Amniotic stem cell (primary cell): ENCODE data around the gene MYO18B.
A peak's percentile ranks its signal among the peaks of the same experiment; 100 is the strongest.

Experiments
- DNase-seq: peaks from one replicate; lab custom pipeline; 2025; lab: John Stamatoyannopoulos, UW

The MYO18B gene

DNA sequence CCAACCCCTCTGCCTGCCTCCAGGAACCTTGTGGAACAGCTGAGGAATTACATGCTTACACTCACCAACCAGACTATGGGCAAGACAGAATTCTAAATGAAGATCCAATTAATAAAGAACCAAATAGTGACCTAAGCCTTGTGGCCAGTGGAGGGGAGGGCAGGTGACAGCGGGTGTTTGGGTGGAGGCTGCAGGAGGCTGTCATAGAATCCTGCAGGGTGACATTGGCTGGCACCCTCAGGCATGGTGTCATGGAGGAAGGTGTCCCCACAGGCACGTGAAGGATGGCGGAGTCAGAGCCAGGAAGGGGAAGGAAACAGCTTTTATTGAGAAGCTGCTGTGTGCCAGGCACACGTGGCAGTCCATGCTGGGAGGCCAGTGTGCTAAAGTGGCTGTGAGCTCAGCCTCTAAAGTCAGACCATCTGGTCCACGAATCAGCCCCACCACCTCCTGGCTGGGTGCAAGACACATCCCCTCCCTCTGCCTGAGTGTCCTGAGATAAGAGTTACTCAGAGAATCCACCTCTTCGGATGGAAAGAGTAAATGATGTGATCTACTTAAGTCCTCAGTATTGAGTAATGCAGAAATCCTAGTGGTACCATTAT, 8.7 kb downstream of the MYO18B start:
- DNase-seq, result no peak

DNA sequence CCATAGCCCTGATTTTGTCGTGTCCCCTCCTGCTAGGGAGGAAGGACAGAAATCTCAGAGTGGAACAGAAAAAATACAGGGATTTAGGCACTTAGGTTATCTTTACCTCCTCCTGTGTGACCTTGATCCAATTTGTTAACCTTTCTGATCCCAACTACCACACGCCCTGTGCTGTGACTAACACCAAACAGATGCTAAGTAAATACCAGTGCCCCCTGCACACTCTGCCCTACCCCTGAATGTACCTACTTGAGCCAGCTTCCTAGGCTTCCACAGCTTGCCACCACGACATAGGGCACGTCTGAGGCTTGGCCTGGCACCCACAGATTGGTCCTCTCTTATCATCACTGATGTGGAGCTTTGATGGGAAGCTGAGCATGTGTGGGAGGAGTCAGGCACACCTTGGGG, 9.2 kb downstream of the MYO18B start:
- no peak for DNase-seq

DNA sequence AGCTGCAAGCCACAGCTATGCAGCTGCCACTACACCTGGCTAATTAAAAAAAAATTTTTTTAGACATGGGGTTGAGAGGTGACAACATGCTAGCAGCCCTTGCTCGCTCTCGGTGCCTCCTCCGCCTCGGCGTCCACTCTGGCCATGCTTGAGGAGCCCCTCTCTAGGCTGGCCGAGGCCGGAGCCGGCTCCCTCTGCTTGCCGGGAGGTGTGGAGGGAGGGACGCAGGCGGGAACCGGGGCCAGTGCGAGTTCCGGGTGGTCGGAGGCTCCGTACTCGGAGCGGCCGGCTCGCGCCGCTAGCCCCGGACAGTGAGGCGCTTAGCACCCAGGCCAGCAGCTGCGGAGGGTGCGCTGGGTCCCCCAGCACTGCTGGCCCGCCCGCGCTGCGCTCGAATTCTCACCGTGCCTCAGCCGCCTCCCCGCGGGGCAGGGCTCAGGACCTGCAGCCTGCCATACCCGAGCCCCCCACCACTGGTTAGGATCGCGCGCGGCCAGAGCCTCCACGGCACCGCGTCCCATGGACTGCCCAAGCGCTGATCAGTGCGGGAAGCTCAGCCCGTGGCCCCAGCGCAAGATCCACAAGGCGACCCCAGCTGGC, 10.7 kb downstream of the MYO18B start:
- no peak for DNase-seq

DNA sequence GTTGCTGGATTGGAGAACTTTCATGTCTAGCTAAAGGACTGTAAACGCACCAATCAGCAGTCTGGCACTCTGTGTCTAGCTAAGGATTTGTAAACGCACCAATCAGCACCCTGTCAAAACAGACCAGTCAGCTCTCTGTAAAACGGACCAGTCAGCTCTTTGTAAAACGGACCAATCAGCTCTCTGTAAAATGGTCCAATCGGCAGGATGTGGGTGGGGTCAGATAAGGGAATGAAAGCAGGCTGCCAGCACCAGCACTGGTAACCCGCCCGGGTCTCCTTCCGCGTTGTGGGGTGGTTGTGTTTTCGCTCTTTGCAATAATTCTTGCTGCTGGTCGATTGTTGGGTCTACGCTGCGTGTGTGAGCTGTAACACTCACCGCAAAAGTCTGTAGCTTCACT, 11.3 kb downstream of the MYO18B start:
- no peak for DNase-seq

DNA sequence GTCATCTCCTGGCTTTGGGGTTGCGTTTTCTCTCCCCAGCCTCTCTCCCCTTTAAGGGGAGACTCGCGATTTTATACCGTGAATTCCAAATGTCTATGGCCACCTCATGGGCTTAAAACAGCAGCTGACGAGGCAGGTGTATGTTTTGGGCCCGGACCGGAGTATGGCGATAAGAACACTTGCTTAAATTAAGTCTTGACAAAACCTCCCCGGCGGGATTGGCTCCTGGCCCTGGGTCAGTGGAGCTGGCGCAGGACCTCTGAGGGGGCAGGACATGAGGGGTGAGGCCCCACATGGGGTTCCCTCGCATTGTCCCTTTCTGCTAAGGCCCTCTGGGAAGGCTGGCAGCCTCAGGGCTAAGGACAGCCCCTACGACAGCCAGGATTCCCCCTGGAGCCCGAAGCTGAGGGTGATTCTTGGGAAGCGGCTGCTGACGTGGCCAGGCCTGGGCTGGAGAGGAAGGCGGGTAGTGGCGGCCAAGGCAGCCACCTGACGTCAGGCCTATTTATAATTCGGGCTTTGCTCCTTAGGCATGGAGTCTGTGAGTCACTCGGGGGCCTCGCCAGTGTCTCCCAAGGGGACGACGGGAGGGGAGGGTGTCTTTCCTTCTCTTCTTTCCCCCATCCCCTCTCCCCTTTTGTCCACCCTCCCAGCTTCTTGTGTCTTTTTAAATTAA, 12.7 kb downstream of the MYO18B start:
- no peak for DNase-seq

DNA sequence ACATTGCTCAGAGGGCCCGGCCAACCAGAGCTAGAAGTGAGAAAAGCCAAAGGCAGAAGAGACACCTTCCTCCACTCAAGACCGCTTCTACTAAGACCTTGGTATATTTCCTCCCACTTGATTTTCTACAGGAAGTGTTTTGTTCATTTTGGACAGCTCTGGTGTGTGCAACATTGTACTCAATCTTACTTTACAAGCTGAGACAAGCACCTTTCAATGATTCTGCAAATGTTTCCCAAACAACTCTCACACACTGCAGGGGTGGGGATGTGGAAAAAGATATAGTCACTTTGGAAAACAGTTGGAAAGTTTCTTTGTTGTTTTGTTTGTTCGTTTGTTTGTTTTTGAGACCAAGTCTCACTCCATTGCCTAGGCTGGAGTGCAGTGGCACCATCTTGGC, 15.7 kb downstream of the MYO18B start:
- DNase-seq, result no peak

DNA sequence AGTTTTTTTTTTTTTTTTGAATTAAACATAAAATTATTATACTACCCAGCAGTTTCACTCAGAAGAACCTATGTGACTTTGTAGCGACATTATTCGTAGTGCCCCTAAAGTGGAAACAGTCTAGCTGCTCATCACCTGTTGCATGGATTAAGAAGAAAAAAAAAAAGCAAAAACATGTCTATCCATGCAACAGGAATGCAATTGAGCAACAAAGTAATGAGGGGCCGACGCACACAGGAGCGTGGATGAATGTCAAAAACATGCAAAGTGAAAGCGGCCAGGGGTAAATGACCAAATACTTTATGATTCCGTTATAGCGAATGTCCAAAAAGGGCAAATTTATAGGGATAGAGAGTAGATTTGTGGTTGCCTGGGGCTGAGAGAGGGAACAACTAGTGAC, 16.3 kb downstream of the MYO18B start:
- DNase-seq, result no peak

DNA sequence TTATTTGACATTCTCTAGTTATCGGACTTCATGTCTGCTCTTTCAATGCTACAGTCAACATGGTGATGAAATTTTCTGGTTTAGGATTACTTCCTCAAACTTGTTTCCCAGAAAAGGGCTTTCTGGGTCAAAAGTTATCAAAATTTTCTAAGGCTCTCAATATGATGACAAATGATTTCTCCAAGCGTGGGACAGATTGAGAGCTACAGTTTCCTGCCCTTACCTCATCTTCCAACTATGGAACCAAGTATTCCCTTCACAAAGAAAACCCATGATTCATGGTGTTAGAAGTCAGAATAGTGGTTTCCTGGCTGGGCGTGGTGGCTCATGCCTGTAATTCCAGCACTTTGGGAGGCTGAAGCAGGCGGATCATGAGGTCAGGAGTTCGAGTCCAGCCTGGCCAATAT, 17.8 kb downstream of the MYO18B start:
- peak; percentile 76 for DNase-seq

DNA sequence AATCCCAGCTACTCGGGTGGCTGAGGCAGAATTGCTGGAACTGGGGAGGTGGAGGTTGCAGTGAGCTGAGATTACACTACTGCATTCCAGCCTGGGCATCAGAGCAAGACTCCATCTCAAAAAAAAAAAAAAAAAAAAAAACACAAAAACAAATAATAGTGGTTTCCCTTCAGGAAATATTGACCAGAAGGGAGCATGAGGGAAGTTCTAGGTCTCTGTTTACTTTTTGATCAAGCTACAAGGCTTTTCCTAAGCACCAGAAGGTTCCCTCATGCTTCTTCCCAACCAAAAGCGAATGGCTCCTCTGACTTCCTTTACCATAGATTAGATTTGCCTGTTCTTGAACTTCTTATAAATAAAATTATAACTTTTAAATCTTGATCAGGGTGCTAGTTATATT, 18.3 kb downstream of the MYO18B start:
- no peak for DNase-seq

DNA sequence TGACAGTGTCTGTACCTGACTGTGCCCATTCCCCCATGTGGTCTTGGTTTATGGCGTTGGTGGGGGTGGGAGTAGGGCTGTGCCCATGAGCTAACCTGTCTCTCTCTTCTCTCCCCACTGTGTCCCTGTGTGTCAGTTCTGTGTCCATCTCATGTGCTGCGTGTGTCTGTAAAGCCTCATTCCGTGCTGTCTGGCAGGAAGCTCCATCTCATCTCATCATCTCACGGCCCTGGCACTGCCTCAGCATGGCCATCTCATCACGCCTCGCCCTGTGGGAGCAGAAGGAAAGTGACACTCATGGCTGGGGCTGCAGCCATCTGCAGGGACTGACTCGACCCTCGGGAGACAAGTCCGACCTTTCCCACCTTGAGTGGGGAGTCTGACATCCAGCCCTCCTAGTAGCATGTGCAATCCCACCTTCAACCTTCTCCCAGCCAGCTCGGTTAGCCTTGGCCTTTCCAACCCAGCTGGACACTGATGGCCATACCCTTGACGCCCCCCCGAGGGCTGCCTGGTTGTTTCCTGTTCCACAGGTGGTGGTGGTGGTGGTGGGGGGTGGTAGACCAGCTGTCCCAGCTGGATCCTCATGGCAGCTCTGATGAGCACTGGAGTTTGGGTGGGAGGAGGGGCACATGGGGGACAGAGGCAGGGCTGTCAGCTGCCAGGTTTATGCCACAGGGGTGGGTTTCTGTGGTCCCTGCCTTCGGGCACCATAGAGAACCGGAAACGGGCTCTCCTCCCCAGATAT, 19.0 kb downstream of the MYO18B start:
- DNase-seq, result no peak

DNA sequence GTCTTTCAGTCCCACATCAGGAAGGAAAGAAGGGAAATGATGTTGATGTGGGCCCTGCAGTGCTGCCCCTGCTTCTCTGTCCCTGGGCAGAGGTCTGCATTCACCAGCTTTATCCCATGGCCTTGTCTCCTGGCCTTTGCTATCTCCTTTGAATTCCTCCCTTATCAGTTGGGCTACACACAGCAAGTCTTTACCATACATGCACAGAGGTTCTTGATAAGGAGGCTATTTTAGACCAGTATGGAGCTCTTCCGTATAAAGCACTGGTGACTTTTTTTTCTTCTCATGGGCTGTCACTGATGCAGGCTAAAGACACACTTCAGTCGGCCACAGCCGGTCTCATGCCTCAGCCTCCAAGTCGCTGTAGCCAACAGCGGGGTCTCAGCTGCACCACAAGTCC, 20.2 kb downstream of the MYO18B start:
- DNase-seq, result no peak

DNA sequence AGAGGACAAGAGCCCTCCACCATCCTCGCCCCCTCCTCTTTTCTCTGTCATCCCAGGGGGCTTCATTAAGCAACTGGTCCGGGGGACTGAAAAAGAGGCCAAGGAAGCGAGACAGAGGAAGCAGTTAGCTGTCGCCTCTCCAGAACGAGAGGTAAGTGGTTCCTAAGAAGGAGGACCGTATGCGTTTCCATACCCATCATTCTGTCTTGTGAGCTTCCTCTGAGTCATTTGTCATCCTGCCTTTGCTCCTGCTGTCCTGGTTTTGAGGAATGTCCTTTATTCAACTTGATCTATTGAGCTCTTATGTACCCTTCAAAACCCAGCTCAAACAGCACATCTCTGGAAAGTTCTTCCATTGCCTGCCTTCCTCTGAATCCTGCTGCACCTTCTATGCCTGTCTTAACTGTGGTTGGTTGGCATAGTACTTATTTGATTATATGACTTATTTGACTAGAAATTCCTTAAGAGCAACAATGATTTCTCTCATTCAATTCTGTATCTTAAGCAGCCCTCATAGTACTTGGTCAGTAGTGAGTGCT, 21.3 kb downstream of the MYO18B start:
- DNase-seq, result no peak

DNA sequence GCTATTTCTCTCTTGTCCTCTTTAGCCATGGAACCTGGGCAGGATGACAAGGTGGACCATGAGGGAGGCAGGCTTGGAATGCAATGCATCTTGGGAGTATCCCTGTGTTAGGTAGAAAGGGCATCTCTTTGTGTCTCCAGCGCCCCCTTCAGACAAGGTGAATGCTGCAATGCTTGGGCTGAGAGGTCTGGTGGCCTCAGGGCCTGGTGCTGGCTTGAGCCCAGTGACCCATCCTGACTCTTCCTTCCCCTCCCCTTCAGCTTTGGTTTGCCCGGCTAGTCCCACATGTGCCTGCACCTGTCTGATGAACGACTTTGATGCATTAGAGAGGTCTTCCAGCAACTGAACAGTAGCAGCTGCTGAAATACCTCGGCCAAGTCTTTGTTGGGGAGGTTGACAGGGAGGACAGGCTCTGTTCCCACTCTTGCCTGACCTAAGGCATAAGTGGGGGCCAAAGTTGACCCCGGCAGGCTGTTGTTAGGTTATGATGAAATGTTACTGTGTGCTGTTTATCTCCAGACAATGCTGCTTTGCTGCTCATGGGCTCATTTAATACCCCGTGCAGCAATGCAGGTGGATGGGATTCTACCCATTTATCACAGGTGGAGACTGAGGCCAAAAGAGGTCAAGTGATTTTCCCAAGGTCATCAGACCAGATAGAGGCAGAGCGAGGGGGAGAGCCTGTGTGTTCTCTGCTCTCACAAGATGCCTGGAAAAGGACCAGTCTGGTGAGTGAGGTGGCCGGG, 22.5 kb downstream of the MYO18B start:
- DNase-seq, result no peak

DNA sequence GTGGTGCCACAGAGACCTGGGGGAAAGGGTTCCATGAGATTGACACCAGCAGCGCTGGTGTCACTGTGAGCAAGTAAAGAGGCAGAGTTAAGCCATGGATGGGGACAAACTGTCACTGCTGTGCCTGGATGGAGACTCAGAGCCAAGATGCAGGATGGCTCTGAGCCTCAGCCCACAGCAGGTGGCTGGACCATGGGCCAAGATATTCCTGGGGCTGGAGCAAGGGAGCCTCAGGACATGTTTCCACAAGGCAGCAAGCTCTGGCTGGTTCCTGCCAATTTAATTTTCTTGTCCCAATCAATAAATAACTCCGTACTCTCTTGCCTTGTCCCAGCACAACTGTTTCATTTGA, 23.0 kb downstream of the MYO18B start:
- DNase-seq, result no peak

DNA sequence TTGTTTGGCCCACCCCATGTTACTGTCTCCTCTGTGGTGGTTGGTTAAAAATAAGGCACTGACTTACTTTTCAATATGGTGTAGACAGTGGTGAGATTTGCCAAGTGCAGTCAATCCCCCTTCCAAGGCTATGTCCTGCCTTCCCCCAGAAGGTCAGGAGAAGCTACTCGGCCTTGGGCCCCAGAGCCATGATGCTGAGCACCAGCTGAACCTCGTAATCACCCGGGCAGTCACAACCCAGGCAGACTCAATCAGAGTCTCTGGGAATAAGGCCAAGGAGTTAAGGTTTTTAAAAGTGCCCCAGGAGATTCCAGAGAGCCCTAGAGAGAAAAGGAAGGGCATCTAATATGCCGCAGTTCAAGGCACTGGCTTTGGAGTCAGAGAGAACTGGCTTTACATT, 23.8 kb downstream of the MYO18B start:
- no peak for DNase-seq

DNA sequence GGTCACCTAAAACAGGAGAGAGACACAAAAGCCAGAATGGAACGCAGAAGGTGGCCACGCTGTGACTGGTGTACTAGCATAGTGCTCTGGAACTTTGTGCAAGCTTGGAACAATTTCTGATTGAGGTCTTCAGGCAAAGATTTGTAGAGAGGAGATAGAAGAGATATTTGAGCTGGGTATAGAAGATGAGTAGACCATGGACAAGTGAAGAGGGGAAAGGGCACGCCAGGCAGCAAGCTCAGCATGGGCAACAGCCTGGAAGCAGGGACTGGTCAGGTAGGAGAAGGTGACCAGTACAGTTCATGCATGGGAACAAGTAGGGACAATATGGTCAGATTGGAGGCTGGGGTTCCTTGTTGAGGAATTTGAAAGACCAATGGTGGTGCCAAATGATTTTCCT, 24.4 kb downstream of the MYO18B start:
- DNase-seq, result no peak

DNA sequence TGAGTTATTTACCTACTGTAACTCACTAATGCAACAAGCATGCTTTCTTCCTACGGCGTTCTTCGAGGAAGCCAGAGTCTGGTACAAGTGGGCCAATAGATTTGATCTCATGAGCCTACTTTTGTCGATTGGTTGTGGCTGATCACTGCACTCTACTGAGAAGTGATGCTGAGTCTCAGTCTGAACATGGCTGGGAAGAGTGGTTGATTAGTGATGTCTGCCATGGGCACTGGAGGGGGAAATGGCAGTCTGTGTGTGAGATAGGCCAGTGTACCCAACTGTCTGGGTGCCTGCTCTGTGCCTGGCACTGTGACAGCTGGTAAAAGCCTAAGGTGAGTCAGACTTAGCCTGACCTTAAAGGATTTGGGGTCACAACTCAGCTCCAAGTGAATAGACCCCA, 28.3 kb downstream of the MYO18B start:
- no peak for DNase-seq

DNA sequence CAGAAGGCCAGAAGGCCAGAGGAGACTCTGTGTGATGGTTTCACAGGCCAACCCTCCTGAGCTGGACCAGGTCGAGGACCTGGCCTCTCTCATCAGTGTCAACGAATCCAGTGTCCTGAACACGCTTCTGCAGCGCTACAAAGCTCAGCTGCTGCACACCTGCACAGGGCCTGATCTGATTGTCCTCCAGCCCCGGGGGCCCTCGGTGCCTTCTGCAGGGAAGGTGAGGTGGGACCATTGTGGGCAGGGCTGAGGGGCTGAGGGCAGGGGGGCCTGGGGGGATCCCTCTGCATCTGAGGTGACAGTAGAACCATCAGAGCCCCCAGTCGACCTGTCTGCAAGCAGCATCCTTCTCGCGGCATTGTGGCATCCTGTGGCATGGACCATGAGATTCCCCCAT, 30.3 kb downstream of the MYO18B start:
- no peak for DNase-seq

DNA sequence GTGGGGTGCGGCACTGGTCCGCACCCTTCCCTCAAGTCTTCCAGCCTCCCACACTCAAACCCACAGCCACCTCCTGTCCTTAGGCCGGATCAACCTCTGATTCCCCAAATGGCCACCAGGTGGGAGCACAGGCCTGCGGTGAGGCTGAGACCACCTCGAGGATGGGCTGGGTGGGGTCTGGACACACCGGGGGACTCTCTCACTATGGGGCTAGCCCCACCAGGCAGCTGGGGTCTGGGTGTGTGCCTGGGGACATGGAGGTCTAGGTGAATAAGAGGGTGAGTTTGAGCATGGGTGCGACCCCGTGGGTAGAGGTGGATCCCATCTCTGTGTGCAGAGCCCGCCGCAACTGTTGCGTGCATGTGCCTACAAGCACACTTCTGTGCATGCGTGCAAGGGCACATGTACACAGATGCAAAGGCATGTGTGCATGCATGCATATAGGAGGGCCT, 32.6 kb downstream of the MYO18B start:
- no peak for DNase-seq

DNA sequence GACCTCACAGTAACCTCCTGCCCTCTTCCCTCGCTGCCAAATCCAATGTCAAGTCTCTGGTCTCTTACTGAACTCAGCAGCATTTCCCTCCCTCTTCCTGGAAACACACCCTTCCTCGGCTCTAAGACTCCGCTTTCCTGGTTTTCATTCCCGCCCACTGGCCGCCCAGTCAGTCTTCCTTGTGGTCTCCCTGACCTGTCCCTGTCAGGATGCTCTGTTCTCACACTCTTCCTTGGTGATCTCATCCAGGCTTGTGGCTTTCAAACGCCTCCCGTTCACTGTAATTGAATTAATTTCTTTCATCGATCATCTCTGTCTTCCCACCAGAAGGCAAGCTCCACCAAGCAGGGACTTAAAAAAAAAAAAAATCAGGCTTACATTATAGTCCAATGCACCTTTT, 33.5 kb downstream of the MYO18B start:
- DNase-seq, result no peak

DNA sequence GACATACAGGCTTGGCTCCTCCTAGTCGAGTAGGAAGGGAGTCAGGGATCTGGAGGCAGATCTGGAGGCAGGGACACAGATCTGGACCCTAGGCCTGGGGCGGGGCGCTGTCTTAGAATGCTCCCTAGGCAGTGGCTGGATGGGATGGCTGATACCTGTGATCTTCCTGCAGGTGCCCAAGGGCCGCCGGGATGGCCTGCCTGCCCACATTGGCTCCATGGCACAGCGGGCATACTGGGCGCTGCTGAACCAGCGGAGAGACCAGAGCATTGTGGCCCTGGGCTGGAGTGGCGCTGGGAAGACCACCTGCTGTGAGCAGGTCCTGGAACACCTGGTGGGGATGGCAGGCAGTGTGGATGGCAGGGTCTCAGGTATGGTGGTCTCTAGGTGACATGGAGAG, 35.4 kb downstream of the MYO18B start:
- DNase-seq, result no peak

DNA sequence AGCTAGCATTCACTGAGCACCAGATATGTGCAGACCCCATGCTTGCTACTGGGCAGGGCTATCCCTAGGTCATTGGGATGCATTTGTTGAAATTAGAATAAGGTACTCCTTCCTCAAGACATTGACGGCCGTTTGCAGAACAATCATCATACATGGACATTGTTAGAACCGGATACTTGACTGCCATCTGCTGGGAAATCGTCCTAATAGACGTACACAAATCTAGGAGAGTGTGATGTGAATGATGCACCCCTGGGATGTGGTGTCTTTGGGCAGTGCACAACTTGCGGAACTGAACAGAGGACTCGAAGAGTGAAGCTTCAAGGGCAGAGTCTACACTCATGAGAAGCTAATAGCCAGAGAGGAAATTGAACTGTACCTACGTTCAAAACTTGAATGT, 35.9 kb downstream of the MYO18B start:
- DNase-seq, result peak; percentile 18
